ENCODE results near the gene MYDGF. TPM values are rescaled to one million over a fixed set of nuclear protein-coding genes. Genes with fewer than 3 reads are reported as not detected.
A peak's percentile ranks its signal among the peaks of the same experiment; 100 is the strongest.

MYDGF gene
- total and polyA plus RNA-seq, 9 of the 15 experiments (the other 6 are each of a cell fraction or from before 2014, with no cell fraction given): 4.2 to 141 (median 82.1) TPM

GRCh38 chr19:4676955-4677731 lies 7.0 kb upstream of the MYDGF start (continued):
- TF ChIP-seq CREM (IDR thresholded peaks at IDR 0.05; ENCODE audit: low read depth) (peak; percentile 41; the same call in 1 of the 2 replicates), PPARD (CRISPR knock-in tag; IDR thresholded peaks at IDR 0.05) (no peak), PRMT5 (CRISPR knock-in tag; IDR thresholded peaks at IDR 0.05) (no peak), ZNF830 (CRISPR knock-in tag; IDR thresholded peaks at IDR 0.05) (no peak), UBTF (IDR thresholded peaks at IDR 0.05; ENCODE audit: borderline replicate concordance in 1 of 2, low read depth in 2 of 2, low read length in 2 of 2) (no peak), MCM3 (IDR thresholded peaks at IDR 0.05) (no peak), CREB1 (IDR thresholded peaks at IDR 0.05) (no peak), CREB1 (CRISPR knock-in tag; IDR thresholded peaks at IDR 0.05) (0 out of 2 replicates have a peak, but pooled peaks have one; percentile 16), CHD2 (IDR thresholded peaks at IDR 0.05; ENCODE audit: low read depth, low read length) (no peak), HINFP (tag; conservative IDR thresholded peaks at IDR 0.05; ENCODE audit: low read depth) (no peak), NCOR1 (IDR thresholded peaks at IDR 0.05) (no peak), ZNF778 (CRISPR knock-in tag; IDR thresholded peaks at IDR 0.05) (no peak), LARP7 (IDR thresholded peaks at IDR 0.05) (no peak)

Measured in K562 (cell line).